Vagina (tissue), 2 donors: ENCODE data around the gene ALDH1A1. TPM values are rescaled to one million over a fixed set of nuclear protein-coding genes. Genes with fewer than 3 reads are reported as not detected.

Experiments
- DNase-seq, 2 donors: peaks; one replicate each; pipeline ENCODE4 v3.0.0-alpha.2; 2017; ENCODE audit errors: extremely low spot score in 2 of 2
- H3K27ac ChIP-seq: fragments of 200-600 bp; sonication (generic); one replicate; pipeline ENCODE4 v1.5.1; 2019
- H3K27me3 ChIP-seq: fragments of 200-600 bp; sonication (generic); one replicate; pipeline ENCODE4 v1.5.1; 2019
- H3K36me3 ChIP-seq, 2 donors: fragments of 200-600 bp; sonication (generic); one replicate each; pipeline ENCODE4 v1.5.1; 2017 to 2019
- H3K4me1 ChIP-seq: fragments of 200-600 bp; sonication (generic); one replicate; pipeline ENCODE4 v1.5.1; 2019
- H3K4me3 ChIP-seq, 2 donors: fragments of 200-600 bp; sonication (generic); 1 replicate in 1 of 2; 2 replicates in 1 of 2; pipeline ENCODE4 v1.5.1; 2016 to 2019
- H3K9me3 ChIP-seq: fragments of 200-600 bp; sonication (generic); one replicate; pipeline ENCODE4 v1.5.1; 2019
- CTCF ChIP-seq, 3 experiments: fragments of 450-650 bp in 2 of 3; fragments of 200-600 bp in 1 of 3; sonication (generic) in 1 of 3; IDR thresholded peaks; one replicate each; pipeline ENCODE4 v1.5.1; 2017 to 2019; ENCODE audit warnings: antibody characterized with exemption in 3 of 3, mild to moderate bottlenecking in 2 of 3, moderate library complexity in 2 of 3
- POLR2A ChIP-seq, 2 donors: fragments of 450-650 bp; IDR thresholded peaks; one replicate each; pipeline ENCODE4 v1.6.1; 2017; ENCODE audit warnings: antibody characterized with exemption in 2 of 2, mild to moderate bottlenecking in 2 of 2, moderate library complexity in 2 of 2
- POLR2AphosphoS5 ChIP-seq, 2 donors: sonication (generic); formaldehyde crosslinking; IDR thresholded peaks; one replicate each; pipeline ENCODE4 v1.9.0; 2017; ENCODE audit warnings: antibody characterized with exemption in 2 of 2, mild to moderate bottlenecking in 2 of 2, low read depth in 1 of 2; ENCODE audit not compliant: insufficient read depth in 1 of 2
- intact Hi-C: fragments of 100-400 bp; cut with DNase I; formaldehyde crosslinking; loops from one replicate; pipeline ENCODE4 v1.15.1; 2023
- total RNA-seq: library from RNA; depleted of rRNA; stranded (reverse); fragments of >200 nt; gene quantifications from one replicate; pipeline ENCODE4 v1.2.3, GENCODE V29; 2016

The ALDH1A1 gene
- total RNA-seq, 1 donor from 2014 or later: 126 TPM

DNA sequence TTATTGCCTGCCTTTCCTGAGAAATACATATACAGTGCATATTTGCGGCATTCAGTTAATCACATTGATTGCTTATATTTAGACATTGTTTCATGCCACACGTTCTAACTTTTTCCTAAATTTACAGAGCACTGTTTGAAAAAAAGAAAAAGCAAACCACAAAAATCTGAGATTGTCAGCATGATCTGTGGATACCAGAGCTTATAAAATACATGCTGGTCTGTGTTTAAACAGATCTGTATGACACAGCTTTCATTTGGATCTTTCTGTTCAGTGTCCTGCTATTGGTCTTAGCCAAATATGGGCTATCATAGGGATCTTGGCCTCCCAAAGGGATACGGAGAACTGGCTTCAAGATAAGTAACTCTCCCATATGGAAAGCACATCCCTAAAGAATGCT, 20.2 kb downstream of the ALDH1A1 start:
- intact Hi-C loops: no loop called here
- Histone ChIP-seq H3K4me1 (peaks cover 20% of the 10 kb centered on the region), H3K27me3 (no peaks in the 10 kb centered on the region), H3K9me3 (no peaks in the 10 kb centered on the region), H3K4me3 (no peak overlapping the region), H3K36me3 (peaks cover 0 to 12% of the 10 kb centered on the region in 2 donors), H3K27ac (no peak overlapping the region)
- DNase-seq: no peak
- no peak for TF ChIP-seq POLR2AphosphoS5 (IDR thresholded peaks at IDR 0.05; ENCODE audit: insufficient read depth in 1 of 2, low read depth in 1 of 2)
- TF ChIP-seq CTCF (IDR thresholded peaks at IDR 0.05): no peak
- no peak for TF ChIP-seq POLR2A (IDR thresholded peaks at IDR 0.05)

DNA sequence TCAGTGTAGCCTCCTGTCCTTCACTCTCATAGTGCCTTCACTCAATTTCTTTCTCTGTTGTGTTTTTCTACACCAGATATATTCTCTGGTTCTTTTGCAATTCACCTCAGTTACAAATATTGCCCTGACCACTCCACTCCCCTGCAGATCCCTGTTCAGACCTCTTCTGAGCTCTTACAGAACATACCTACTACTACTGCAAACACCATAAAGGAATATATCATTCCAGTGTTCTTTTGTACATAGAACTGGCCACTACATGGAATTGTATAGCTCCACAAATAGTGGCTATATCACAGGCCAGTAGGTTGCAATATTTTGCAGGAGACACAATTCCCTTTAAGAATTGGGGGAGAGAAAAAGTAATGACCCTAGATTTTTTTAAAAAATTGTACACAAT, 21.0 kb downstream of the ALDH1A1 start:
- Histone ChIP-seq H3K27me3 (no peaks in the 10 kb centered on the region), H3K4me1 (peaks cover 20% of the 10 kb centered on the region), H3K9me3 (no peaks in the 10 kb centered on the region), H3K4me3 (no peak overlapping the region), H3K27ac (no peak overlapping the region), H3K36me3 (peaks cover 0 to 11% of the 10 kb centered on the region in 2 donors)
- intact Hi-C loops: no loop called here
- TF ChIP-seq POLR2AphosphoS5 (IDR thresholded peaks at IDR 0.05; ENCODE audit: insufficient read depth in 1 of 2, low read depth in 1 of 2): no peak
- TF ChIP-seq POLR2A (IDR thresholded peaks at IDR 0.05): no peak
- TF ChIP-seq CTCF (IDR thresholded peaks at IDR 0.05): no peak
- DNase-seq: no peak

- Histone ChIP-seq H3K9me3 (no peaks in the 10 kb centered on the region), H3K27me3 (no peaks in the 10 kb centered on the region), H3K4me1 (peaks cover 18% of the 10 kb centered on the region), H3K27ac (no peak overlapping the region), H3K4me3 (no peak overlapping the region), H3K36me3 (peaks cover 0 to 11% of the 10 kb centered on the region in 2 donors)
- intact Hi-C loops: no loop called here
- TF ChIP-seq POLR2AphosphoS5 (IDR thresholded peaks at IDR 0.05; ENCODE audit: insufficient read depth in 1 of 2, low read depth in 1 of 2) (no peak), POLR2A (IDR thresholded peaks at IDR 0.05) (no peak), CTCF (IDR thresholded peaks at IDR 0.05) (no peak)
- no peak for DNase-seq
Observed at GRCh38 chr9:72931437-72931836, 21.4 kb downstream of the ALDH1A1 start.

GRCh38 chr9:72930828-72931227, 22.0 kb downstream of the ALDH1A1 start:
- TF ChIP-seq POLR2AphosphoS5 (IDR thresholded peaks at IDR 0.05; ENCODE audit: insufficient read depth in 1 of 2, low read depth in 1 of 2) (no peak), CTCF (IDR thresholded peaks at IDR 0.05) (no peak), POLR2A (IDR thresholded peaks at IDR 0.05) (no peak)
- no peaks in the 10 kb centered on the region for H3K27me3 ChIP-seq
- H3K4me1 ChIP-seq: peaks cover 12% of the 10 kb centered on the region
- no peak overlapping the region for H3K27ac ChIP-seq
- intact Hi-C loops: no loop called here
- H3K4me3 ChIP-seq: no peak overlapping the region
- DNase-seq: no peak
- no peaks in the 10 kb centered on the region for H3K9me3 ChIP-seq
- H3K36me3 ChIP-seq: peaks cover 0 to 11% of the 10 kb centered on the region in 2 donors

DNA sequence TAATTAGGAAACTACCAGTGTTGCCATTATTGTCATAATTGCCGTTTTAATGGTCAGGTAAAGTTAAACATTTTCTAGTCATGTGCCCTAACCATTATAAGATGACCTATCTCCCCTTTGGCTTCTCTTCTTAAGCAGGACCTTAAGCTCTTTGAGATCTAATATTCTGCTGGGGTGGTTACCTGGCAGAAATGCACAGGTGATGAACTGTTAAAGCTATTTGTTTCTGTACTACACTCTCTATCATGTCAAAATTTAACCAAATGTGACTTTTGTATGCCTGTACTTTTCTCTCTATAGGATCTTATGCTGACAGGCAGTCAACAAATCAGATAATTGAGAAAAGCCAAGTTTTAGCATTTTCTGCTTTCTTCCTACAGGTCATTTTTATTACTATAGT, 23.3 kb downstream of the ALDH1A1 start:
- DNase-seq: no peak
- no peak overlapping the region for H3K27ac ChIP-seq
- intact Hi-C loops: no loop called here
- no peak for TF ChIP-seq POLR2A (IDR thresholded peaks at IDR 0.05)
- no peak for TF ChIP-seq POLR2AphosphoS5 (IDR thresholded peaks at IDR 0.05; ENCODE audit: insufficient read depth in 1 of 2, low read depth in 1 of 2)
- H3K27me3 ChIP-seq: no peaks in the 10 kb centered on the region
- H3K36me3 ChIP-seq: peaks cover 0 to 16% of the 10 kb centered on the region in 2 donors
- H3K9me3 ChIP-seq: no peaks in the 10 kb centered on the region
- H3K4me1 ChIP-seq: peaks cover 11% of the 10 kb centered on the region
- no peak overlapping the region for H3K4me3 ChIP-seq
